Mucosa of stomach (tissue), 1 donor: ENCODE measurements around the gene MUC22.
"Not testable (repeated sequence)": the region's sequence is repeated elsewhere in the genome, so short reads cannot be mapped to it uniquely, and the experiment has no call there.

Experiments
- H3K27me3 ChIP-seq: one replicate; pipeline ENCODE4 v1.7.0; 2013; ENCODE audit warnings: mild to moderate bottlenecking, low read length; ENCODE audit not compliant: control insufficient read depth, insufficient read depth
- H3K36me3 ChIP-seq: one replicate; pipeline ENCODE4 v1.7.0; 2013; ENCODE audit warnings: low read length; ENCODE audit not compliant: control insufficient read depth, insufficient read depth
- H3K4me1 ChIP-seq: one replicate; pipeline ENCODE4 v1.7.0; 2013; ENCODE audit warnings: mild to moderate bottlenecking, low read length; ENCODE audit not compliant: control insufficient read depth, insufficient read depth
- H3K4me3 ChIP-seq: one replicate; pipeline ENCODE4 v1.7.0; 2013; ENCODE audit warnings: low read length
- H3K9ac ChIP-seq: one replicate; pipeline ENCODE4 v1.7.0; 2013; ENCODE audit warnings: mild to moderate bottlenecking, low read length, moderate library complexity
- H3K9me3 ChIP-seq: one replicate; pipeline ENCODE4 v1.7.0; 2013; ENCODE audit warnings: mild to moderate bottlenecking, low read length, moderate library complexity; ENCODE audit not compliant: control insufficient read depth
- donor health status: Pancreatic carcinoma.

The MUC22 gene

GRCh38 chr6:31010393-31011060 lies at the start of gene MUC22:
MUC22 (plus strand) TSS chr6:31010474; CDS start chr6:31010707, 233 bp downstream.
- H3K9ac ChIP-seq: no peak within 1 kb of the TSS
- H3K27me3 ChIP-seq: no peaks in the 10 kb centered on the region
- H3K4me3 ChIP-seq: no peak within 1 kb of the TSS
- no peaks in the 10 kb centered on the region for H3K4me1 ChIP-seq
- no peaks in the 10 kb centered on the region for H3K9me3 ChIP-seq
- no peaks in the 10 kb centered on the region for H3K36me3 ChIP-seq

GRCh38 chr6:30960907-30961673 lies 49.2 kb upstream of the MUC22 start:
- H3K36me3 ChIP-seq: no peaks in the 10 kb centered on the region
- H3K27me3 ChIP-seq: no peaks in the 10 kb centered on the region
- no peak overlapping the region for H3K4me3 ChIP-seq
- H3K9me3 ChIP-seq: no peaks in the 10 kb centered on the region
- H3K9ac ChIP-seq: no peak overlapping the region
- peaks cover 5% of the 10 kb centered on the region for H3K4me1 ChIP-seq

- Histone ChIP-seq H3K4me1 (no peaks in the 10 kb centered on the region), H3K9me3 (no peaks in the 10 kb centered on the region), H3K9ac (no peak overlapping the region), H3K36me3 (no peaks in the 10 kb centered on the region), H3K4me3 (no peak overlapping the region), H3K27me3 (no peaks in the 10 kb centered on the region)
Observed at GRCh38 chr6:30962716-30963115, 47.6 kb upstream of the MUC22 start.

GRCh38 chr6:30963641-30964040 lies 46.6 kb upstream of the MUC22 start:
- Histone ChIP-seq H3K36me3 (no peaks in the 10 kb centered on the region), H3K4me1 (no peaks in the 10 kb centered on the region), H3K27me3 (no peaks in the 10 kb centered on the region), H3K4me3 (no peak overlapping the region), H3K9me3 (no peaks in the 10 kb centered on the region), H3K9ac (no peak overlapping the region)

- Histone ChIP-seq H3K4me1 (no peaks in the 10 kb centered on the region), H3K27me3 (no peaks in the 10 kb centered on the region), H3K36me3 (no peaks in the 10 kb centered on the region), H3K9ac (no peak overlapping the region), H3K4me3 (no peak overlapping the region), H3K9me3 (no peaks in the 10 kb centered on the region)
Observed at GRCh38 chr6:30964075-30964474, 46.2 kb upstream of the MUC22 start.

- no peak overlapping the region for H3K4me3 ChIP-seq
- no peaks in the 10 kb centered on the region for H3K27me3 ChIP-seq
- no peaks in the 10 kb centered on the region for H3K4me1 ChIP-seq
- no peaks in the 10 kb centered on the region for H3K9me3 ChIP-seq
- no peak overlapping the region for H3K9ac ChIP-seq
- H3K36me3 ChIP-seq: no peaks in the 10 kb centered on the region
Observed at GRCh38 chr6:30965140-30965601, 45.1 kb upstream of the MUC22 start.

- H3K4me1 ChIP-seq: no peaks in the 10 kb centered on the region
Observed at GRCh38 chr6:30966154-30966553, 44.1 kb upstream of the MUC22 start.

GRCh38 chr6:30969171-30969570 lies 41.1 kb upstream of the MUC22 start:
- not testable (repeated sequence) for H3K9me3 ChIP-seq, H3K36me3 ChIP-seq, H3K4me1 ChIP-seq, H3K9ac ChIP-seq, H3K27me3 ChIP-seq, H3K4me3 ChIP-seq

More at GRCh38 chr6:30966154-30966553, 44.1 kb upstream of the MUC22 start:
- Histone ChIP-seq H3K9me3 (no peaks in the 10 kb centered on the region), H3K4me3 (no peak overlapping the region), H3K9ac (no peak overlapping the region), H3K36me3 (no peaks in the 10 kb centered on the region), H3K27me3 (no peaks in the 10 kb centered on the region)

GRCh38 chr6:30970946-30971345 lies 39.3 kb upstream of the MUC22 start:
- Histone ChIP-seq H3K4me1 (peaks cover 2% of the 10 kb centered on the region), H3K27me3 (no peaks in the 10 kb centered on the region), H3K36me3 (no peaks in the 10 kb centered on the region), H3K9me3 (no peaks in the 10 kb centered on the region), H3K9ac (no peak overlapping the region), H3K4me3 (no peak overlapping the region)

- Histone ChIP-seq H3K27me3 (no peaks in the 10 kb centered on the region), H3K4me3 (no peak overlapping the region), H3K9me3 (no peaks in the 10 kb centered on the region), H3K9ac (no peak overlapping the region), H3K36me3 (no peaks in the 10 kb centered on the region), H3K4me1 (peaks cover 7% of the 10 kb centered on the region)
Observed at GRCh38 chr6:30972816-30973215, 37.5 kb upstream of the MUC22 start.

GRCh38 chr6:30974490-30975252 lies 35.6 kb upstream of the MUC22 start:
- peaks cover 7% of the 10 kb centered on the region for H3K4me1 ChIP-seq
- no peaks in the 10 kb centered on the region for H3K27me3 ChIP-seq
- H3K9me3 ChIP-seq: no peaks in the 10 kb centered on the region

GRCh38 chr6:30979141-30979540 lies 31.1 kb upstream of the MUC22 start:
- H3K9ac ChIP-seq: no peak overlapping the region
- H3K36me3 ChIP-seq: no peaks in the 10 kb centered on the region
- peaks cover 25% of the 10 kb centered on the region for H3K4me1 ChIP-seq
- no peaks in the 10 kb centered on the region for H3K9me3 ChIP-seq
- no peak overlapping the region for H3K4me3 ChIP-seq
- no peaks in the 10 kb centered on the region for H3K27me3 ChIP-seq

More at GRCh38 chr6:30974490-30975252, 35.6 kb upstream of the MUC22 start:
- H3K9ac ChIP-seq: no peak overlapping the region
- no peaks in the 10 kb centered on the region for H3K36me3 ChIP-seq
- no peak overlapping the region for H3K4me3 ChIP-seq
